ENCODE measurements around the gene TMPRSS3.

The TMPRSS3 gene

GRCh38 chr21:42346441-42346840 is 49.4 kb downstream of the TMPRSS3 start:
- no peak for TF ChIP-seq CTCF (IDR thresholded peaks at IDR 0.05; ENCODE audit: control insufficient read depth, extremely low read depth, insufficient read depth)
- DNase-seq (ENCODE audit: low read depth): no peak
- H3K4me3 ChIP-seq (ENCODE audit: low read depth, low read length): no peak overlapping the region

DNA sequence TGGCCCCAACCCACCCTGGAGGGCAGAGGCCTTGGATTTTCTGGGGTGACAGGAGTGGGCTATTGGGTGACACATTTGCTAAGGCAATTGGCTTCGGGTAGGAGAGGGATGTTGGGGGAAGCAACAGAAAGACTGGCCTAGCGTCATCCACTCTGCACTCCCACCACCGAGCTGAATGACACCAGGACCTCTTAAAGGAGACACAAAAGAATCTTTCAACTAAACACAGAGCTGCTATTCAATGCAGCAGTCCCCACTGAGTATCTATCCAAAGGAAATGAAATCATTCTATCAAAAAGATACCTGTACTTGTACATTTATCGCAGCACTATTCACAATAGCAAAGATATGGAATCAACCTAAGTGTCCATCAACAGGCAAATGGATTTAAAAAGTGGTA is 51.2 kb downstream of the TMPRSS3 start:
- TF ChIP-seq CTCF (IDR thresholded peaks at IDR 0.05; ENCODE audit: control insufficient read depth, extremely low read depth, insufficient read depth): no peak
- no peak for DNase-seq (ENCODE audit: low read depth)
- H3K4me3 ChIP-seq (ENCODE audit: low read depth, low read length): no peak overlapping the region

- no peak for TF ChIP-seq CTCF (IDR thresholded peaks at IDR 0.05; ENCODE audit: control insufficient read depth, extremely low read depth, insufficient read depth)
- no peak for DNase-seq (ENCODE audit: low read depth)
- no peak overlapping the region for H3K4me3 ChIP-seq (ENCODE audit: low read depth, low read length)
Observed at GRCh38 chr21:42343963-42344510, 51.8 kb downstream of the TMPRSS3 start.

DNA sequence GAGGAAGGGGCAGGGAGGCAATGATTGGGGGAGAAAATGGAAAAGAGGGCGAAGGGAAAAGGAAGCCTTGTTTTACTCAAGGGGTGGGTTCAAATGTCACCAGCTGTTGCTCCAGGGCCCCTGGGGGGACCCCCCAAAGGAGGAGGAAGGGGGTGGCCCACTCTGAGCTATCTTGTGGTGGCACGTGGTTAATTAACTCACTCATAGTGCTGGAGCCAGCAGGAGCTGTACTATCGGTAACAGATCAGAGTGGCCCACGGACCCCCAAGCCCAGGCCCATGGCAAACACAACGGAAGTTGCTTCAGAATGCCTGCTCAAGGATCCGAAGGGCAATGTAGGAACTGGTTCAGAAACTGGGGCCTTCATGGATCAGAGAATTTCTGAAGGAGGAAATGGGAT is 52.3 kb downstream of the TMPRSS3 start:
- DNase-seq (ENCODE audit: low read depth): no peak
- TF ChIP-seq CTCF (IDR thresholded peaks at IDR 0.05; ENCODE audit: control insufficient read depth, extremely low read depth, insufficient read depth): no peak
- no peak overlapping the region for H3K4me3 ChIP-seq (ENCODE audit: low read depth, low read length)

GRCh38 chr21:42343101-42343500 is 52.8 kb downstream of the TMPRSS3 start:
- no peak for DNase-seq (ENCODE audit: low read depth)
- no peak for TF ChIP-seq CTCF (IDR thresholded peaks at IDR 0.05; ENCODE audit: control insufficient read depth, extremely low read depth, insufficient read depth)
- H3K4me3 ChIP-seq (ENCODE audit: low read depth, low read length): no peak overlapping the region

DNA sequence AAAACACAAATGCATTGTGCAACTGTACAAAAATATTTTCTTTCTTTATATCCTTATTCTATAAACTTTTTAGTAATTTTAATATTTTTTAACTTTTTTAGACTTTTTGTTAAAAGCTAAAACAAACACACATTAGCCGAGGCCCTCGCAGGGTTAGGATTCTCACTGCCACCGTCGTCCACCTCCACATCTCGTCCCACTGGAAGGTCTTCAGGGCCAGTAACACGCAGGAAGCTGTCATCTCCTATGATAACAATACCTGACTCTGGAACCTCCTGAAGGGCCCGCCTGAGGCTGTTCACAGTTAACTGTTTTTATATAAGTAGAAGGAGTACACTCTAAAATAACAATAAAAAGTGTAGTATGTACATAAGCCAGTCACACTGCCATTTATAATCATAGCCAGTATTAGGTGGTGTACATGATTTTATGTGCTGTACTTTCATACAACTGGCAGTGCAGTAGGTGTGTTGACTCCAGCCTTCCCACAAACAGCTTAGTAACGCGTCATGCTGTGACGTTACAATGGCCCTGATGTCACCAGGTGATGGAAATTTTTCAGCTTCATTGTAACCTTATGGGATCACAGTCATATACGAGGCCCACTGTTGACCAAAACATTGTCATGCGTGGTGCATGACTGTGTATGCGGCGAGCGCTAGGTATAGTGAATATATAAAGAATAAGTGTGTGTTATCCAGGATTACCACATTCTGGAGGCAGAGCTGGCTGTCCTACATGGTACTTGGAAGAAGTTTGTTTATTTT is 53.9 kb downstream of the TMPRSS3 start:
- DNase-seq (ENCODE audit: low read depth): peak; percentile 75
- no peak overlapping the region for H3K4me3 ChIP-seq (ENCODE audit: low read depth, low read length)
- no peak for TF ChIP-seq CTCF (IDR thresholded peaks at IDR 0.05; ENCODE audit: control insufficient read depth, extremely low read depth, insufficient read depth)

Data from LNCaP clone FGC (cell line).